Endodermal cell (in vitro differentiated cells): ENCODE results near the gene ESR2. TPM values are rescaled to one million over a fixed set of nuclear protein-coding genes. Genes with fewer than 3 reads are reported as not detected.
"Not testable (repeated sequence)": the region's sequence is repeated elsewhere in the genome, so short reads cannot be mapped to it uniquely, and the experiment has no call there.

Experiments used
- DNase-seq: peaks from one replicate; pipeline ENCODE4 v3.0.0-alpha.2; 2017
- H3K27ac ChIP-seq: 2 replicates; pipeline ENCODE4 v1.5.1; 2013; ENCODE audit warnings: mild to moderate bottlenecking, low read depth, low read length, moderate library complexity
- H3K27me3 ChIP-seq: 2 replicates; pipeline ENCODE4 v1.6.1; 2013; ENCODE audit warnings: mild to moderate bottlenecking, low read length, moderate library complexity; ENCODE audit not compliant: insufficient read depth, control insufficient read depth, poor library complexity, severe bottlenecking
- H3K36me3 ChIP-seq: 2 replicates; pipeline ENCODE4 v1.7.0; 2013; ENCODE audit warnings: mild to moderate bottlenecking, low read length, moderate library complexity; ENCODE audit not compliant: control insufficient read depth, insufficient read depth
- H3K4me1 ChIP-seq: one replicate; pipeline ENCODE4 v1.7.0; 2013; ENCODE audit warnings: low read length; ENCODE audit not compliant: control insufficient read depth, insufficient read depth
- H3K4me3 ChIP-seq: 2 replicates; pipeline ENCODE4 v1.5.1; 2013; ENCODE audit warnings: mild to moderate bottlenecking, low read length, moderate library complexity
- H3K9ac ChIP-seq: 2 replicates; pipeline ENCODE4 v1.6.1; 2013; ENCODE audit warnings: mild to moderate bottlenecking, low read length, moderate library complexity; ENCODE audit not compliant: poor library complexity, severe bottlenecking; ENCODE audit errors: extremely low read depth
- H3K9me3 ChIP-seq: 2 replicates; pipeline ENCODE4 v1.6.1; 2013; ENCODE audit warnings: mild to moderate bottlenecking, low read length, moderate library complexity; ENCODE audit not compliant: control insufficient read depth
- H3K27ac Mint-ChIP-seq: 2 replicates; pipeline ENCODE4 v1.8.0; 2020; ENCODE audit warnings: mixed read lengths
- H3K27me3 Mint-ChIP-seq: 2 replicates; pipeline ENCODE4 v1.8.0; 2021; ENCODE audit warnings: mild to moderate bottlenecking, mixed read lengths; ENCODE audit not compliant: insufficient read depth
- H3K36me3 Mint-ChIP-seq: 2 replicates; pipeline ENCODE4 v1.8.0; 2020; ENCODE audit warnings: low read depth, mixed read lengths
- H3K4me1 Mint-ChIP-seq: 2 replicates; pipeline ENCODE4 v1.8.0; 2020; ENCODE audit warnings: mixed read lengths
- H3K4me3 Mint-ChIP-seq: 2 replicates; pipeline ENCODE4 v1.8.0; 2020; ENCODE audit warnings: mild to moderate bottlenecking, moderate library complexity, mixed read lengths
- H3K9me3 Mint-ChIP-seq: 2 replicates; pipeline ENCODE4 v1.8.0; 2020; ENCODE audit warnings: mild to moderate bottlenecking, mixed read lengths
- WGBS, 2 experiments: methylation state at CpG; one replicate each; pipeline versions ENCODE4 v1.1.5 to v1.1.7; 2013; ENCODE audit warnings: missing lambda C conversion rate in 2 of 2, mixed read lengths in 1 of 2; ENCODE audit not compliant: insufficient coverage in 1 of 2, insufficient read length in 1 of 2; 5-methylcytosine and 5-hydroxymethylcytosine counted together
- total RNA-seq, 2 donors: library from RNA; stranded (reverse); fragmentation: NEBNext Ultra II Directional in 1 of 2; extraction: Animal tissue kit (Norgen Biotek cat#: 25700) in 1 of 2; gene quantifications; 2 replicates in 1 of 2; 3 replicates in 1 of 2; pipeline ENCODE4 v1.2.1, GENCODE V29; 2021
- TF ChIP-seq, protein P1 (sequence below): fragments of 200-600 bp; sonication (generic); conservative IDR thresholded peaks from 2 replicates; pipeline ENCODE4 v1.5.0; 2021; ENCODE audit warnings: antibody characterized with exemption, mild to moderate bottlenecking

The ESR2 gene
- total RNA-seq, 2 donors from 2014 or later, result 0.57 to 0.66 TPM

- Histone ChIP-seq H3K4me3 (no peak overlapping the region), H3K9me3 (no peaks in the 10 kb centered on the region), H3K4me1 (no peaks in the 10 kb centered on the region), H3K9ac (no peak overlapping the region), H3K36me3 (peaks cover 31% of the 10 kb centered on the region), H3K27ac (no peak overlapping the region), H3K27me3 (no peaks in the 10 kb centered on the region)
- H3K4me1 Mint-ChIP-seq, result peaks cover 12% of the 10 kb centered on the region
- no peak for DNase-seq
- no peak overlapping the region for H3K27ac Mint-ChIP-seq
- no peaks in the 10 kb centered on the region for H3K9me3 Mint-ChIP-seq
- TF ChIP-seq, protein P1, sequence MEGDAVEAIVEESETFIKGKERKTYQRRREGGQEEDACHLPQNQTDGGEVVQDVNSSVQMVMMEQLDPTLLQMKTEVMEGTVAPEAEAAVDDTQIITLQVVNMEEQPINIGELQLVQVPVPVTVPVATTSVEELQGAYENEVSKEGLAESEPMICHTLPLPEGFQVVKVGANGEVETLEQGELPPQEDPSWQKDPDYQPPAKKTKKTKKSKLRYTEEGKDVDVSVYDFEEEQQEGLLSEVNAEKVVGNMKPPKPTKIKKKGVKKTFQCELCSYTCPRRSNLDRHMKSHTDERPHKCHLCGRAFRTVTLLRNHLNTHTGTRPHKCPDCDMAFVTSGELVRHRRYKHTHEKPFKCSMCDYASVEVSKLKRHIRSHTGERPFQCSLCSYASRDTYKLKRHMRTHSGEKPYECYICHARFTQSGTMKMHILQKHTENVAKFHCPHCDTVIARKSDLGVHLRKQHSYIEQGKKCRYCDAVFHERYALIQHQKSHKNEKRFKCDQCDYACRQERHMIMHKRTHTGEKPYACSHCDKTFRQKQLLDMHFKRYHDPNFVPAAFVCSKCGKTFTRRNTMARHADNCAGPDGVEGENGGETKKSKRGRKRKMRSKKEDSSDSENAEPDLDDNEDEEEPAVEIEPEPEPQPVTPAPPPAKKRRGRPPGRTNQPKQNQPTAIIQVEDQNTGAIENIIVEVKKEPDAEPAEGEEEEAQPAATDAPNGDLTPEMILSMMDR, result no peak
- no peaks in the 10 kb centered on the region for H3K27me3 Mint-ChIP-seq
- 79 to 89% methylated on average over 6 to 10 of the region's 10 CpGs for WGBS, 2 experiments
- H3K4me3 Mint-ChIP-seq, result no peak overlapping the region
- peaks cover 34% of the 10 kb centered on the region for H3K36me3 Mint-ChIP-seq
Observed at GRCh38 chr14:64053694-64054669, 240.2 kb downstream of the ESR2 start.

DNA sequence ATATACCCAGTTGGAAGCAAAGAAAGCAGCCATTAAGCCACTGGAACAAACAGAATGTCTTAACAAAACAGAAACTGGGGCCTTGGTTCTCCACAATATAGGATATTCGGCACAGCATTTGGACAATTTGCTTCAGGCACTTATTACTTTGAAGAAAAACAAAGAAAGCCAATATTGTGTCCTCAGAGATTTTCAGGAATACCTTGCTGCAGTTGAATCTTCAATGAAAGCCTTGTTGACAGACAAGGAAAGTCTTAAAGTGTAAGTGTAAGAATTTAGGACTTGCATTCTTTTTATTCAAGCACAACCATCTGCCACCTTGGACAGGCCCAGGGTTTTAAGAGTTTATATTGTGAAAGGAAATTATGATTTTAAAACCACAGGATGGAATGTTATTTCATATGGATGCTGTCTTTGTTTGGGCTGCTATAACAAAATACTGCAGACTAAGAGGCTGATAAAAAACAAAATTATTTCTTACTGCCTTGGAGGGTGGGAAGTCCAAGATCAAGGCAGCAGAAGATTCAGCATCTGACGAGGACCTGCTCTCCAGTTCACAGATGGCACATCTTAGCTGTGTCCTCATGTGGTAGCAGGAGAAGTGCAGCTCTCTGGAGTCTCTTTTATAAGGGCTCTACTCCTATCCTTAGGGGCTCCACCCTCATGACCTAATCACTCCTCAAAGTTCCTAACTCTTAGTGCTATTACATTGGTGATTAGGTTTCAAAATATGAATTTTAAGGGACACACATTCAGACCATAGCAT is 244.4 kb downstream of the ESR2 start:
- Histone ChIP-seq H3K4me3 (no peak overlapping the region), H3K27me3 (no peaks in the 10 kb centered on the region), H3K27ac (no peak overlapping the region), H3K9me3 (no peaks in the 10 kb centered on the region), H3K4me1 (no peaks in the 10 kb centered on the region), H3K9ac (no peak overlapping the region), H3K36me3 (peaks cover 34% of the 10 kb centered on the region)
- Mint-ChIP-seq H3K27ac (no peak overlapping the region), H3K4me3 (no peak overlapping the region), H3K4me1 (peaks cover 12% of the 10 kb centered on the region), H3K27me3 (no peaks in the 10 kb centered on the region), H3K9me3 (no peaks in the 10 kb centered on the region), H3K36me3 (peaks cover 34% of the 10 kb centered on the region)
- TF ChIP-seq, protein P1, result no peak
- DNase-seq, result no peak
- 93% methylated on average over 2 of the region's 2 CpGs for WGBS, 2 experiments

- Mint-ChIP-seq H3K36me3 (peaks cover 43% of the 10 kb centered on the region), H3K9me3 (peaks cover 16% of the 10 kb centered on the region), H3K27ac (no peak overlapping the region), H3K4me1 (peaks cover under 1% of the 10 kb centered on the region), H3K4me3 (no peak overlapping the region), H3K27me3 (no peaks in the 10 kb centered on the region)
- peaks cover 11% of the 10 kb centered on the region for H3K36me3 ChIP-seq
- H3K4me3 ChIP-seq, result no peak overlapping the region
- no peak for DNase-seq
- 88 to 100% methylated on average over 1 to 2 of the region's 2 CpGs for WGBS, 2 experiments
- no peak overlapping the region for H3K9ac ChIP-seq
- TF ChIP-seq, protein P1, result no peak
- no peaks in the 10 kb centered on the region for H3K27me3 ChIP-seq
- H3K27ac ChIP-seq, result no peak overlapping the region
- no peaks in the 10 kb centered on the region for H3K9me3 ChIP-seq
- H3K4me1 ChIP-seq, result no peaks in the 10 kb centered on the region
Observed at GRCh38 chr14:64045091-64045490, 249.1 kb downstream of the ESR2 start.

GRCh38 chr14:64043296-64043695 is 250.9 kb downstream of the ESR2 start:
- Mint-ChIP-seq H3K9me3 (peaks cover 27% of the 10 kb centered on the region), H3K36me3 (peaks cover 42% of the 10 kb centered on the region)
- H3K36me3 ChIP-seq, H3K27ac Mint-ChIP-seq, H3K4me3 Mint-ChIP-seq, H3K4me3 ChIP-seq, H3K4me1 ChIP-seq, H3K27me3 Mint-ChIP-seq, H3K27me3 ChIP-seq, H3K4me1 Mint-ChIP-seq, H3K27ac ChIP-seq, H3K9me3 ChIP-seq, DNase-seq, H3K9ac ChIP-seq: not testable (repeated sequence)
- 92 to 100% methylated on average over 5 to 6 of the region's 6 CpGs for WGBS, 2 experiments
